GM21390 (cell line): ENCODE data around the gene MRPS27.
A peak's percentile ranks its signal among the peaks of the same experiment; 100 is the strongest.

Source experiments
- ATAC-seq: cut with Tn5 transposase; IDR thresholded peaks from one replicate; pipeline ENCODE4 v1.9.1; 2021; ENCODE audit not compliant: unreplicated experiment

Gene MRPS27

DNA sequence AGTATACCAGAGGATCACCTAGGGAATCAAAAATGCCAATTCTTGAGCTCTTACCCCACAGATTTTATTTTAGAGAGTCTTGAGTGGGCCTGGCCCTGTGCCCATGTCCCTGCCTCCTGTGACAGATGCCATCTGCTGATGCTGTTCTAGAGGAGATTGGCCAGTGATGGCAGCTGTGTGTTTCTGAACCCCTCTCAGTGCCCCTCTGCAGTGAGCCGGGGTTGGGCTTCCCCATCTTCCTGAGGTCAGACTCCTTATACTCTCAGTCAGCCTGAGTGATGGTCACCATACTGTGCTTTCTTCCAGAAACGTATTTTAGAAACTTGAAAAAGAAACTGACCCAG lies 6.2 kb upstream of the MRPS27 start:
- ATAC-seq = no peak

- ATAC-seq = no peak
Measured at GRCh38 chr5:72325566-72326305, 5.7 kb upstream of the MRPS27 start.

GRCh38 chr5:72324189-72324825 lies 4.3 kb upstream of the MRPS27 start:
- no peak for ATAC-seq

- ATAC-seq = peak; percentile 3
Measured at GRCh38 chr5:72319435-72319975, 535 bp downstream of the MRPS27 start.

- no peak for ATAC-seq
Measured at GRCh38 chr5:72314571-72315172, 5.4 kb downstream of the MRPS27 start.

DNA sequence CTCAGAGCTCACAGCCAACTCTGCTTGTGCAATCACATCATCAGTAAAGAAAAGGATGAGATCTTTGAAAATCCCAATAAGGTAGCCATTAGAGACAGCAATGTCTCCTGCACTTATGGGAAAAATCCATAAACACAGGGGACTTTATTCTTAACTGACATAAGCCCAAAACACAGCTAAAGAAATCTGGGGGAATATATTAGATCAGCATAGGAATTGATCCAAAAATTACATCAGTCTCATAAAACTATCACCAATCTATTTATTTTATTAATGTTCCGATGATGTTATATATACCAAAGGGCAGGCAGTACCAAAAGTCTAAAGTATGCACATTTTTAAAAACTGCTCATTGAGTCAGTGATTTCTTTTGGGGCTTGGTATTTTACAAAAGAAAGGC lies 6.9 kb downstream of the MRPS27 start:
- no peak for ATAC-seq

DNA sequence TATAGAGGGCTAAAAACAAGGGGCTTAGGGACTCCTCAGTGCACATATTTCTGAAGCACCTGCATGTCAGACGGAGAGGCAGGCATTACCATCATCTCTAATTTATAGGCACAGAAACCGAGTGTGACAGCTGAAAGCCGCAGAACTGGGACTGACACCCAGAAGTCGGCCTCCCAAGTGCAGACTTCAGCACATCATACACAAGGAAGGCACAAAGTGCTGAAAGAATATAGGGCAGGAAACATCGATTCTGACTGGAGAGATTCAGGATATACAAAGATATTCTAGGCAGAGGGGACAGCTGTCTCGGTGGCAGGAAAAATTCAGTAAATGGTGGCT lies 11.2 kb downstream of the MRPS27 start:
- ATAC-seq = no peak

DNA sequence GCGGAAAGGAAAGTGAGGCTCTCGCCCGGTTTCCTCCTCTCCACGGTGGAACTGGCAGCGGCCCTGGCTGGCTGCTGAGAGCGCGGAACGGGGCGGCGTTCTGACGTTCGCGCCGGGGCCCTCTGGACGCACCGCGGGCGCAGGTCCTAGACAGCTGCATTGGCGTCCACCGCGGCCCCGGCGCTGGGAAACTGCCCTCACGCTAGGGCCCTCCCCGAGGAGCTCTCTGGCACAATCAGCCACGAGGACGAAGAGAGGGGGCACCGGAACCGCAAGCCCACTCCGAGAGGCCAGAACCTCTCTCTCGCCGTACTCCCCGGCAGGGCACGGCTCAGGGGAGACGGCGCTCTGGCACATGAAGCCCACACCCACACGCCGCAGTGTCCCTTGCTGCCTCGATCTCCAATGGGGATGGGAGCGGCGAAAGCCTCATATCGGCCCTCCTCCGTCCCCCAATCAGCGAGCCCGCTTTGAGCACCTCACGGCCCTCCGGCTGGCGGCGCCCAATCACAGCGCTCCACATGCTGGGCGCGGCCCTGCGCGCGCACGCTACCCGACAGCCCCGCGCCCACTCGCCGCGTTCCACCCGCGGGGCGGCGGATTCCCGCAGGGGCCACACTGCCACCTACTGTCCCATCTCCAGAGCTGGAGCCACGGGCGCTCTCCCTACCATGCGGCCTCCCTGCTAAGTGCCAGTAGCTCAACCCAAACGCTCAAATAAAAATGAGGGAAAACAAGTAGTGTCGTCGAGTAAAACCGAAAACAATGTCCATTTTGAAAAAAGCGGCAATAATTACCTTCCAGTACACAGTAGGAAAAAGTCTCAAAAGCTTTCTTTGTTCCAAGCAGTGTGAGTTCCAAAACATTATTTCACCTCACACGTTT lies 11.8 kb downstream of the MRPS27 start:
- ATAC-seq = peak; percentile 84

GRCh38 chr5:72307573-72307967 lies 12.5 kb downstream of the MRPS27 start:
- no peak for ATAC-seq

DNA sequence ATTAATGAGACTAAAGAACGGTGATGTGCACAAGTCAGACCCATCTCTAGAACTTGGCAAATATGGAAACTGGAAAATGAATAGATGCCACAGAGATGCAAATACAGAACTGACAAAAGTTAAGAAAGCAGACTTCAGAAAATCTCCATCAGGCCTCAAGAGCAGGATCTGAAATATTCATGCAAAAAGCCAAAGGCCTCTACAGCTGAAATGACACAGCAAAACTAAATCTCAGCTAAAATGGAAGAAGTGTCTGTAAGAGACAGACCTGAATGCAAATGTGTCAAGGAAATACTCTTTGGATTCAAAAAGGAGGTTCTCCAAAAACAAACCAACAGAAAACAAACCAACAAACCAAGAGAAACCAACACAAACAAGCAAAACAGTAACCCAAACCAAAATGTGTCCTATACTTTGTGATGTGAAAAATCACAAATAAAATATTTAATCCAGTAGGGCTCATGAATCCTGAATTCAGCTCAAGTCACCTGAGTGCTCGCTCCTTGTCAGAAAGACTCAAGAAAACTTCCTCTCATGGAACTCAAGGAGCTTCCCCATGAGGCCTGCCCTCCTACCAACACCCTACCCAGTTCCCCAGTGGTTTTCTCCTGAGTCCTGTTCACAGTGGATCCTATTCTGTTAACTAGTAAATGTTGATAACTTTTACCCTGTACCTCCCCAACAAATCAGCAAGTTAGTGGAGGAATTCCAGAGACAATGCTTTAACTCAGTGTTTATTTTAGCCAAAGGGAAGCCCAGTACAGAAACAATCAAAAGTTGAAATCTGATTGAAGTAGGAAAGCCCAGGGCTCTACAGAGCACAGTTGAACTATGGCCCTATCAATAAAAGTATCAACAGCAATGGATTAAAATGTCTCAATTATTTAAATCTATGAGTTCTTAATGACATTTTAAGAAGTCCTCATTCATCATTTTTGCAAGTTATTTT lies 14.6 kb downstream of the MRPS27 start:
- no peak for ATAC-seq

- ATAC-seq = no peak
Measured at GRCh38 chr5:72302171-72302570, 17.9 kb downstream of the MRPS27 start.

DNA sequence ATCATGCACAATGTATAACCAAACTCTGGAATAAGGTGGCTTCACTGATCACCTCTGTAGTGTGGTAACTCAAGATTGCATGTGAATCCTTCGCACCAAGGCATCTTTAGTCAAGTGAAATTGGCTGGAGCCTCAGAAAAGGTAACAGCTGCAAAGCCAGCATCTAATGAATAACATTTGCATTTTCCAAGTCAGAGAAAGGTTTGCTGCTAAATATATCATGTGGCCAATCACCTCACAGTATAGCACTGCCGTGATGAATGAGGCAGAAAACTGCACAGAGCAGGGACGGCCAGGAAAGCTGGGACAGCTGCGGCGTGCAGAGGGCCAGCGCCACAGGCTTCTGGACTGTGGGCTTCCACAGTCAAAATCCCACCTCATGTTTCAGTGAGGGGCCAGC lies 18.5 kb downstream of the MRPS27 start:
- ATAC-seq = peak; percentile 51

DNA sequence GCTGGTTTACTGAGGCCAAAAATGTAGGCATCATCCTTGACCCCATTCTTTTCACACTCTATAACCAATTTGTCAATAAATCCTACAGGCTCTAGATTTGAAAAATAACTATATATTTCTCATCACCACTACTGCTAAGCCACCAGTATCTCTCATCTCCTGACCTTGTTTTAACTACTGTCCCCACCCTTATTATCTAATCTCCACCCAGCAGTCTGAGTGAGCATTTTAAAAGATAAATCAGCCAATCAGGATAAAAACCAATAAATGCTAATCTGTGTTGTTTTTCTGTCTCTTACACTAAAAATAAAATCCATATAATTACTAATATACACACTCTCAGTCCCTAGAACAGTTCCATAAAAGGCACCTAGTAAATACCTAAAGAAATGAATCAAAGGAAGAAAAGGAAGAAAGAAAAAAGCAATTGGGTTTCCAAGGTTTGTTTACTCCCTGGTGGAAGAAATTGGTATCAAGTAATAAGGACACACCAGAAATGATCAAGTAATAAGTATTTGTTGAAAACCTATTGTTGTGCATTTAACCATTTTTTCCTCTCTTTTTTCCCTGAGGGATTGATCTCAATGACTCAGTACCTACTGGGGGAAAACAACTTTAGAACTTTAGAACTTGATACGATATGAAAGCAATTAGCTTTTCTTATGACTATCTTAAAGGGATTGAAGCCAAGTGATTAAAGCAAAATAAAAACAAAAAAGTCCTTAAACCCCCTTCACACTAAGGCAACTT lies 19.3 kb downstream of the MRPS27 start:
- ATAC-seq = no peak

DNA sequence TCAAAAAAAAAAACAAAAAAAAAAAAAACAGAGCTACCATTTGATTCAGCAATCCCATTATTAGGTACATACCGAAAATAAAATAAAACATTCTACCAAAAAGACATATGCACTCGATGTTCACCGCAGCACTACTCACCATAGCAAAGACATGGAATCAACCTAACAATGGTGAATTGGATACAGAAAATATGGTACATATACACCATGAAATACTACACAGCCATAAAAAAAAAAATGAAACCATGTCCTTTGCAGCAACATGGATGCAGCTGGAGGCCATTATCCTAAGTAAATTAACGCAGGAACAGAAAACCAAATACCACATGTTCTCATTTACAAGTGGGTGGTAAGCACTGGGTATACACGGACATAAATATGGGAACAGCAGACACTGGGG lies 21.3 kb downstream of the MRPS27 start:
- no peak for ATAC-seq

- peak; percentile 39 for ATAC-seq
Measured at GRCh38 chr5:72298136-72298535, 21.9 kb downstream of the MRPS27 start.

DNA sequence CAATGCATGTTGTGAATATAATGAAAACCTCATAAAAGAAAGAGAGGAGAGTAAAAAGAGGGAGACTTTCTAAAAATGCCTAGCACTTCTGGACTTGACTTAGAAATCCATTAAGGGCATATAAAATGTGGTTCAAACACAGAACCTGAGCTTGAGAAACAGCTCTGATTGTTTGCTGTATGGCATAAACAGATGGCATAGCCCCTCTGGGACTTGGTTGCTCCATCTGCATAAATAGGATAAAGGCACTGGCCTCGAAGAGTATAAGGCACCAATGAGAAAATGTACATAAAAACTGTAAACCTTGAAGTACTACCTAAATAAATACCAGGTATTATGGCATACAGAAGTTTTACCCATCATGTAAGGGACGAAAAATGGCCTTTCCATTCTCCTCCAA lies 23.8 kb downstream of the MRPS27 start:
- ATAC-seq = no peak

DNA sequence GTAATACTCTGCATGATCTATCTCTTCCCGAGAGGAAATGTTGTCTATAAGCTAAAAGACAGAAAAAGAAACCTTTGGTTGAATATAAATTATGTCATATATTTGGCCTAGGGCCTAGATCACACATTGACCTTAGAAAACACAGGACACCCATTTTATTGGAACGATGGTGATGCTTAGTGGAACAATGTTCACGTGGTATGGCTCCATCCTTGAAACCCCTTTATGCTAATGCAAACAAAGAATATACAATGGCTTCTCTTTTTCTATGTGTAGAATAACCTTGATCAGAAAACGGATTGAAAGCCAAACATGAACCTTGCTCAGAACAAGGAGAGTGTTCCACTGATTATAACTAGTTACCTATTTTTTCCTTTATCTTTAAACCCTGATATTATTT lies 24.5 kb downstream of the MRPS27 start:
- no peak for ATAC-seq

DNA sequence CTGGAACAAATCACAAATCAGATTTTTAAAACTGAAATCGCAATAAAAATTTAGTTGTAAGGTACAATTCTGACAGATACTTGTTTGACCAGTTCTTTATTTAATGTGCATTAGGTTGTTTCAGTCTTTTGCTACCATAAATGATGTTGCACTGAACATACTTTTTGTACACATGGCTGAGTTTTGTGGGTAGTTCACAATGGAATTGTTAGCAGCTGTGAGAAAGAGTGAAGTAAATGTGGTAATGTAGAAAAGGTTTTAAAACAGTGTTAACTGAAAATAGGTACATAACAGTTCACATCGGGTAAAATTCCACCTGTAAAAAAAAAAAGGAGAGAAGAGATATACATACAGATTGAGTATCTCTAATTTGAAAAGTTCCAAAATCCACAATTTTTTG lies 25.6 kb downstream of the MRPS27 start:
- no peak for ATAC-seq

- no peak for ATAC-seq
Measured at GRCh38 chr5:72293495-72294055, 26.5 kb downstream of the MRPS27 start.
